ENCODE results near the gene ANXA6. TPM values are rescaled to one million over a fixed set of nuclear protein-coding genes. Genes with fewer than 3 reads are reported as not detected.

ANXA6 gene
- total and polyA plus RNA-seq, 9 of the 15 experiments (the other 6 are each of a cell fraction or from before 2014, with no cell fraction given): 0.70 to 13.2 (median 8.3) TPM

GRCh38 chr5:151101151-151101550, 56.4 kb downstream of the ANXA6 start (continued):
- TF ChIP-seq, protein P1, sequence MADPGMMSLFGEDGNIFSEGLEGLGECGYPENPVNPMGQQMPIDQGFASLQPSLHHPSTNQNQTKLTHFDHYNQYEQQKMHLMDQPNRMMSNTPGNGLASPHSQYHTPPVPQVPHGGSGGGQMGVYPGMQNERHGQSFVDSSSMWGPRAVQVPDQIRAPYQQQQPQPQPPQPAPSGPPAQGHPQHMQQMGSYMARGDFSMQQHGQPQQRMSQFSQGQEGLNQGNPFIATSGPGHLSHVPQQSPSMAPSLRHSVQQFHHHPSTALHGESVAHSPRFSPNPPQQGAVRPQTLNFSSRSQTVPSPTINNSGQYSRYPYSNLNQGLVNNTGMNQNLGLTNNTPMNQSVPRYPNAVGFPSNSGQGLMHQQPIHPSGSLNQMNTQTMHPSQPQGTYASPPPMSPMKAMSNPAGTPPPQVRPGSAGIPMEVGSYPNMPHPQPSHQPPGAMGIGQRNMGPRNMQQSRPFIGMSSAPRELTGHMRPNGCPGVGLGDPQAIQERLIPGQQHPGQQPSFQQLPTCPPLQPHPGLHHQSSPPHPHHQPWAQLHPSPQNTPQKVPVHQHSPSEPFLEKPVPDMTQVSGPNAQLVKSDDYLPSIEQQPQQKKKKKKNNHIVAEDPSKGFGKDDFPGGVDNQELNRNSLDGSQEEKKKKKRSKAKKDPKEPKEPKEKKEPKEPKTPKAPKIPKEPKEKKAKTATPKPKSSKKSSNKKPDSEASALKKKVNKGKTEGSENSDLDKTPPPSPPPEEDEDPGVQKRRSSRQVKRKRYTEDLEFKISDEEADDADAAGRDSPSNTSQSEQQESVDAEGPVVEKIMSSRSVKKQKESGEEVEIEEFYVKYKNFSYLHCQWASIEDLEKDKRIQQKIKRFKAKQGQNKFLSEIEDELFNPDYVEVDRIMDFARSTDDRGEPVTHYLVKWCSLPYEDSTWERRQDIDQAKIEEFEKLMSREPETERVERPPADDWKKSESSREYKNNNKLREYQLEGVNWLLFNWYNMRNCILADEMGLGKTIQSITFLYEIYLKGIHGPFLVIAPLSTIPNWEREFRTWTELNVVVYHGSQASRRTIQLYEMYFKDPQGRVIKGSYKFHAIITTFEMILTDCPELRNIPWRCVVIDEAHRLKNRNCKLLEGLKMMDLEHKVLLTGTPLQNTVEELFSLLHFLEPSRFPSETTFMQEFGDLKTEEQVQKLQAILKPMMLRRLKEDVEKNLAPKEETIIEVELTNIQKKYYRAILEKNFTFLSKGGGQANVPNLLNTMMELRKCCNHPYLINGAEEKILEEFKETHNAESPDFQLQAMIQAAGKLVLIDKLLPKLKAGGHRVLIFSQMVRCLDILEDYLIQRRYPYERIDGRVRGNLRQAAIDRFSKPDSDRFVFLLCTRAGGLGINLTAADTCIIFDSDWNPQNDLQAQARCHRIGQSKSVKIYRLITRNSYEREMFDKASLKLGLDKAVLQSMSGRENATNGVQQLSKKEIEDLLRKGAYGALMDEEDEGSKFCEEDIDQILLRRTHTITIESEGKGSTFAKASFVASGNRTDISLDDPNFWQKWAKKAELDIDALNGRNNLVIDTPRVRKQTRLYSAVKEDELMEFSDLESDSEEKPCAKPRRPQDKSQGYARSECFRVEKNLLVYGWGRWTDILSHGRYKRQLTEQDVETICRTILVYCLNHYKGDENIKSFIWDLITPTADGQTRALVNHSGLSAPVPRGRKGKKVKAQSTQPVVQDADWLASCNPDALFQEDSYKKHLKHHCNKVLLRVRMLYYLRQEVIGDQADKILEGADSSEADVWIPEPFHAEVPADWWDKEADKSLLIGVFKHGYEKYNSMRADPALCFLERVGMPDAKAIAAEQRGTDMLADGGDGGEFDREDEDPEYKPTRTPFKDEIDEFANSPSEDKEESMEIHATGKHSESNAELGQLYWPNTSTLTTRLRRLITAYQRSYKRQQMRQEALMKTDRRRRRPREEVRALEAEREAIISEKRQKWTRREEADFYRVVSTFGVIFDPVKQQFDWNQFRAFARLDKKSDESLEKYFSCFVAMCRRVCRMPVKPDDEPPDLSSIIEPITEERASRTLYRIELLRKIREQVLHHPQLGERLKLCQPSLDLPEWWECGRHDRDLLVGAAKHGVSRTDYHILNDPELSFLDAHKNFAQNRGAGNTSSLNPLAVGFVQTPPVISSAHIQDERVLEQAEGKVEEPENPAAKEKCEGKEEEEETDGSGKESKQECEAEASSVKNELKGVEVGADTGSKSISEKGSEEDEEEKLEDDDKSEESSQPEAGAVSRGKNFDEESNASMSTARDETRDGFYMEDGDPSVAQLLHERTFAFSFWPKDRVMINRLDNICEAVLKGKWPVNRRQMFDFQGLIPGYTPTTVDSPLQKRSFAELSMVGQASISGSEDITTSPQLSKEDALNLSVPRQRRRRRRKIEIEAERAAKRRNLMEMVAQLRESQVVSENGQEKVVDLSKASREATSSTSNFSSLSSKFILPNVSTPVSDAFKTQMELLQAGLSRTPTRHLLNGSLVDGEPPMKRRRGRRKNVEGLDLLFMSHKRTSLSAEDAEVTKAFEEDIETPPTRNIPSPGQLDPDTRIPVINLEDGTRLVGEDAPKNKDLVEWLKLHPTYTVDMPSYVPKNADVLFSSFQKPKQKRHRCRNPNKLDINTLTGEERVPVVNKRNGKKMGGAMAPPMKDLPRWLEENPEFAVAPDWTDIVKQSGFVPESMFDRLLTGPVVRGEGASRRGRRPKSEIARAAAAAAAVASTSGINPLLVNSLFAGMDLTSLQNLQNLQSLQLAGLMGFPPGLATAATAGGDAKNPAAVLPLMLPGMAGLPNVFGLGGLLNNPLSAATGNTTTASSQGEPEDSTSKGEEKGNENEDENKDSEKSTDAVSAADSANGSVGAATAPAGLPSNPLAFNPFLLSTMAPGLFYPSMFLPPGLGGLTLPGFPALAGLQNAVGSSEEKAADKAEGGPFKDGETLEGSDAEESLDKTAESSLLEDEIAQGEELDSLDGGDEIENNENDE (IDR thresholded peaks at IDR 0.05; ENCODE audit: low read depth, low read length): no peak
- TF ChIP-seq ZNF41 (CRISPR knock-in tag; conservative IDR thresholded peaks at IDR 0.05) (no peak), ZNF124 (CRISPR knock-in tag; IDR thresholded peaks at IDR 0.05) (no peak), MCM3 (IDR thresholded peaks at IDR 0.05) (no peak), ZNF740 (CRISPR knock-in tag; IDR thresholded peaks at IDR 0.05) (no peak), ZNF740 (tag; IDR thresholded peaks at IDR 0.05) (no peak), RBM34 (IDR thresholded peaks at IDR 0.05; ENCODE audit: borderline replicate concordance, insufficient read depth, low read length) (no peak), TEAD1 (CRISPR knock-in tag; IDR thresholded peaks at IDR 0.05) (no peak)
- TF ChIP-seq, protein P2, sequence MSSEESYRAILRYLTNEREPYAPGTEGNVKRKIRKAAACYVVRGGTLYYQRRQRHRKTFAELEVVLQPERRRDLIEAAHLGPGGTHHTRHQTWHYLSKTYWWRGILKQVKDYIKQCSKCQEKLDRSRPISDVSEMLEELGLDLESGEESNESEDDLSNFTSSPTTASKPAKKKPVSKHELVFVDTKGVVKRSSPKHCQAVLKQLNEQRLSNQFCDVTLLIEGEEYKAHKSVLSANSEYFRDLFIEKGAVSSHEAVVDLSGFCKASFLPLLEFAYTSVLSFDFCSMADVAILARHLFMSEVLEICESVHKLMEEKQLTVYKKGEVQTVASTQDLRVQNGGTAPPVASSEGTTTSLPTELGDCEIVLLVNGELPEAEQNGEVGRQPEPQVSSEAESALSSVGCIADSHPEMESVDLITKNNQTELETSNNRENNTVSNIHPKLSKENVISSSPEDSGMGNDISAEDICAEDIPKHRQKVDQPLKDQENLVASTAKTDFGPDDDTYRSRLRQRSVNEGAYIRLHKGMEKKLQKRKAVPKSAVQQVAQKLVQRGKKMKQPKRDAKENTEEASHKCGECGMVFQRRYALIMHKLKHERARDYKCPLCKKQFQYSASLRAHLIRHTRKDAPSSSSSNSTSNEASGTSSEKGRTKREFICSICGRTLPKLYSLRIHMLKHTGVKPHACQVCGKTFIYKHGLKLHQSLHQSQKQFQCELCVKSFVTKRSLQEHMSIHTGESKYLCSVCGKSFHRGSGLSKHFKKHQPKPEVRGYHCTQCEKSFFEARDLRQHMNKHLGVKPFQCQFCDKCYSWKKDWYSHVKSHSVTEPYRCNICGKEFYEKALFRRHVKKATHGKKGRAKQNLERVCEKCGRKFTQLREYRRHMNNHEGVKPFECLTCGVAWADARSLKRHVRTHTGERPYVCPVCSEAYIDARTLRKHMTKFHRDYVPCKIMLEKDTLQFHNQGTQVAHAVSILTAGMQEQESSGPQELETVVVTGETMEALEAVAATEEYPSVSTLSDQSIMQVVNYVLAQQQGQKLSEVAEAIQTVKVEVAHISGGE (CRISPR knock-in tag; IDR thresholded peaks at IDR 0.05): no peak
- TF ChIP-seq, protein P3, sequence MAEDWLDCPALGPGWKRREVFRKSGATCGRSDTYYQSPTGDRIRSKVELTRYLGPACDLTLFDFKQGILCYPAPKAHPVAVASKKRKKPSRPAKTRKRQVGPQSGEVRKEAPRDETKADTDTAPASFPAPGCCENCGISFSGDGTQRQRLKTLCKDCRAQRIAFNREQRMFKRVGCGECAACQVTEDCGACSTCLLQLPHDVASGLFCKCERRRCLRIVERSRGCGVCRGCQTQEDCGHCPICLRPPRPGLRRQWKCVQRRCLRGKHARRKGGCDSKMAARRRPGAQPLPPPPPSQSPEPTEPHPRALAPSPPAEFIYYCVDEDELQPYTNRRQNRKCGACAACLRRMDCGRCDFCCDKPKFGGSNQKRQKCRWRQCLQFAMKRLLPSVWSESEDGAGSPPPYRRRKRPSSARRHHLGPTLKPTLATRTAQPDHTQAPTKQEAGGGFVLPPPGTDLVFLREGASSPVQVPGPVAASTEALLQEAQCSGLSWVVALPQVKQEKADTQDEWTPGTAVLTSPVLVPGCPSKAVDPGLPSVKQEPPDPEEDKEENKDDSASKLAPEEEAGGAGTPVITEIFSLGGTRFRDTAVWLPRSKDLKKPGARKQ (CRISPR knock-in tag; IDR thresholded peaks at IDR 0.05): no peak
